MM.1S (cell line): Measurements from ENCODE around the gene UQCR10.

Source experiments
- CTCF ChIP-seq: fragments of 300-600 bp; sonication (generic); IDR thresholded peaks from 2 replicates; pipeline ENCODE4 v1.5.1; 2016; ENCODE audit warnings: antibody characterized with exemption, low read length, mixed read lengths
- EZH2 ChIP-seq: fragments of 300-600 bp; sonication (generic); optimal IDR thresholded peaks from 2 replicates; pipeline ENCODE3; 2017; ENCODE audit warnings: low read depth, mild to moderate bottlenecking, antibody characterized with exemption, low read length, mixed read lengths

- TF ChIP-seq CTCF (no peak), EZH2 (no peak)
Measured at GRCh38 chr22:29784451-29785361, 17.5 kb downstream of the UQCR10 start.
